HUES6 (cell line): ENCODE measurements around the gene PRPH.
A peak's percentile ranks its signal among the peaks of the same experiment; 100 is the strongest.
"Not testable (repeated sequence)": the region's sequence is repeated elsewhere in the genome, so short reads cannot be mapped to it uniquely, and the experiment has no call there.

Experiments
- H3K27ac ChIP-seq: 2 replicates; pipeline ENCODE4 v1.7.0; 2013; ENCODE audit warnings: low read depth, mild to moderate bottlenecking, low read length, inconsistent platforms
- H3K27me3 ChIP-seq: 2 replicates; pipeline ENCODE4 v1.6.1; 2013; ENCODE audit warnings: low read length; ENCODE audit not compliant: control insufficient read depth, insufficient read depth
- H3K36me3 ChIP-seq: 2 replicates; pipeline ENCODE4 v1.6.1; 2013; ENCODE audit warnings: low read length; ENCODE audit not compliant: control insufficient read depth, insufficient read depth
- H3K4me1 ChIP-seq: 2 replicates; pipeline ENCODE4 v1.6.1; 2013; ENCODE audit warnings: low read length; ENCODE audit not compliant: control insufficient read depth, insufficient read depth
- H3K4me3 ChIP-seq: 2 replicates; pipeline ENCODE4 v1.5.1; 2013; ENCODE audit warnings: low read depth, low read length
- H3K9ac ChIP-seq: one replicate; pipeline ENCODE4 v1.6.1; 2013; ENCODE audit warnings: mild to moderate bottlenecking, low read length
- H3K9me3 ChIP-seq: 2 replicates; pipeline ENCODE4 v1.6.1; 2013; ENCODE audit warnings: low read depth, low read length; ENCODE audit not compliant: control insufficient read depth, insufficient read depth

Gene PRPH

DNA sequence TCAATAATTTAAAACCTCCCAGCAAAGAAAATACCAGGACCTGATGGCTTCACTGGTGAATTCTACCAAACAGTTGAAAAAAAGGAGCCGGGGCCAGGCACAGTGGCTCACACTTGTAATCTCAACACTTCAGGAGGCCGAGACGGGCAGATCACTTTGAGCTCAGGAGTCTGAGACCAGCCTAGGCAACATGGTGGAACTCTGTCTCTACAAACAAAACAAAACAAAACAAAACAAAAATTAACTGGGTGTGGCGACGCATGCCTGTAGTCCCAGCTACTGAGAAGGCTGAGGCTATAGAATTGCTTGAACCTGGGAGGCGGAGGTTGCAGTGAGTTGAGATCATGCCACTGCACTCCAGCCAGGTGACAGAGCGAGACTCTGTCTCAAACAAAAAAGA is 14.4 kb downstream of the PRPH start:
- Histone ChIP-seq H3K27me3 (peaks cover 8% of the 10 kb centered on the region), H3K4me3 (no peak overlapping the region), H3K27ac (no peak overlapping the region), H3K9me3 (no peaks in the 10 kb centered on the region), H3K9ac (no peak overlapping the region), H3K36me3 (no peaks in the 10 kb centered on the region), H3K4me1 (no peaks in the 10 kb centered on the region)

DNA sequence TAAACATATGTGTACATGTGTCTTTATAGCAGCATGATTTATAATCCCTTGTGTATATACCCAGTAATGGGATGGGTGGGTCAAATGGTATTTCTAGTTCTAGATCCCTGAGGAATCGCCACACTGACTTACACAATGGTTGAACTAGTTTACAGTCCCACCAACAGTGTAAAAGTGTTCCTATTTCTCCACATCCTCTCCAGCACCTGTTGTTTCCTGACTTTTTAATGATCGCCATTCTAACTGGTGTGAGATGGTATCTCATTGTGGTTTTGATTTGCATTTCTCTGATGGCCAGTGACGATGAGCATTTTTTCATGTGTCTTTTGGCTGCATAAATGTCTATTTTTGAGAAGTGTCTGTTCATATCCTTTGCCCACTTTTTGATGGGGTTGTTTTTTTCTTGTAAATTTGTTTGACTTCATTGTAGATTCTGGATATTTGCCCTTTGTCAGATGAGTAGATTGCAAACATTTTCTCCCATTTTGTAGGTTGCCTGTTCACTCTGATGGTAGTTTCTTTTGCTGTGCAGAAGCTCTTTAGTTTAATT is 15.6 kb downstream of the PRPH start:
- H3K4me1 ChIP-seq, H3K27ac ChIP-seq, H3K4me3 ChIP-seq, H3K36me3 ChIP-seq, H3K9me3 ChIP-seq, H3K27me3 ChIP-seq, H3K9ac ChIP-seq: not testable (repeated sequence)

GRCh38 chr12:49314811-49315210 is 19.9 kb downstream of the PRPH start:
- Histone ChIP-seq H3K4me1 (no peaks in the 10 kb centered on the region), H3K27me3 (peaks cover 2% of the 10 kb centered on the region; the same call in 1 of the 2 replicates), H3K4me3 (no peak overlapping the region), H3K36me3 (no peaks in the 10 kb centered on the region), H3K9me3 (no peaks in the 10 kb centered on the region), H3K9ac (no peak overlapping the region), H3K27ac (no peak overlapping the region)

- not testable (repeated sequence) for H3K4me3 ChIP-seq, H3K9ac ChIP-seq, H3K27me3 ChIP-seq, H3K4me1 ChIP-seq, H3K36me3 ChIP-seq, H3K9me3 ChIP-seq, H3K27ac ChIP-seq
Measured at GRCh38 chr12:49317118-49317517, 22.2 kb downstream of the PRPH start.

GRCh38 chr12:49320411-49321103 is 25.6 kb downstream of the PRPH start:
- not testable (repeated sequence) for H3K9ac ChIP-seq, H3K4me3 ChIP-seq

GRCh38 chr12:49322367-49322707 is 27.4 kb downstream of the PRPH start:
- peaks cover 9% of the 10 kb centered on the region; the same call in 1 of the 2 replicates for H3K4me1 ChIP-seq
- peaks cover 2% of the 10 kb centered on the region; the same call in 1 of the 2 replicates for H3K27me3 ChIP-seq
- H3K27ac ChIP-seq = peak overlapping the region; percentile 1; the same call in 1 of the 2 replicates
- peak overlapping the region; percentile 77 for H3K9ac ChIP-seq
- H3K9me3 ChIP-seq = no peaks in the 10 kb centered on the region
- peaks cover 24% of the 10 kb centered on the region for H3K36me3 ChIP-seq
- H3K4me3 ChIP-seq = peak overlapping the region; percentile 97

More at GRCh38 chr12:49320411-49321103, 25.6 kb downstream of the PRPH start:
- not testable (repeated sequence) for H3K9me3 ChIP-seq, H3K4me1 ChIP-seq, H3K36me3 ChIP-seq, H3K27ac ChIP-seq, H3K27me3 ChIP-seq

GRCh38 chr12:49322708-49323523 is 28.0 kb downstream of the PRPH start, which contains the start of gene TROAP:
TSS of gene TROAP (plus strand) at chr12:49323255. CDS start at chr12:49323609, 354 bp downstream.
- Histone ChIP-seq H3K27me3 (peaks cover 2% of the 10 kb centered on the region; the same call in 1 of the 2 replicates), H3K27ac (peak within 1 kb of the TSS; percentile 49; the same call in 1 of the 2 replicates), H3K9ac (peak within 1 kb of the TSS; percentile 96), H3K36me3 (peaks cover 29% of the 10 kb centered on the region), H3K4me3 (peak within 1 kb of the TSS; percentile 97), H3K4me1 (peaks cover 9% of the 10 kb centered on the region; the same call in 1 of the 2 replicates), H3K9me3 (no peaks in the 10 kb centered on the region)

GRCh38 chr12:49323524-49324097 is 28.7 kb downstream of the PRPH start:
- no peaks in the 10 kb centered on the region for H3K9me3 ChIP-seq
- H3K4me1 ChIP-seq = peaks cover 9% of the 10 kb centered on the region; the same call in 1 of the 2 replicates
- H3K27ac ChIP-seq = peak overlapping the region; percentile 49; the same call in 1 of the 2 replicates
- H3K4me3 ChIP-seq = peak overlapping the region; percentile 97
- peak overlapping the region; percentile 96 for H3K9ac ChIP-seq
- H3K36me3 ChIP-seq = peaks cover 30% of the 10 kb centered on the region
- H3K27me3 ChIP-seq = peaks cover 2% of the 10 kb centered on the region; the same call in 1 of the 2 replicates

DNA sequence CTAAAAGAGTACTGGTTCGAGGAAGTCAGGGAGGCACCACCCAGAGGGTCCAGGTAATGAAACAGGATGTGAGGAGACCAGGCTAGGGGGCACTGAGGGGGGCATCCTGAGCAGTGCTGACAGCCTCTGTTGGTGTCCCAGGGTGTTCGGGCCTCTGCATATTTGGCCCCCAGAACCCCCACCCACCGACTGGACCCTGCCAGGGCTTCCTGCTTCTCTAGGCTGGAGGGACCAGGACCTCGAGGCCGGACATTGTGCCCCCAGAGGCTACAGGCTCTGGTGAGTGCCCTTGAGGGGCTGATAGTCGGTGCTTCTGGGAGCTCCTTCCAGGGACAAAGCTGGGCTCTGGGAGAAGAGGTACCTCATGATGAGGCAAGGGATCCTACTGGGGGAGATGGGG is 30.7 kb downstream of the PRPH start:
- Histone ChIP-seq H3K36me3 (peaks cover 48% of the 10 kb centered on the region), H3K27ac (no peak overlapping the region), H3K9ac (no peak overlapping the region), H3K27me3 (no peaks in the 10 kb centered on the region), H3K9me3 (no peaks in the 10 kb centered on the region), H3K4me1 (peaks cover 9% of the 10 kb centered on the region; the same call in 1 of the 2 replicates), H3K4me3 (no peak overlapping the region)

DNA sequence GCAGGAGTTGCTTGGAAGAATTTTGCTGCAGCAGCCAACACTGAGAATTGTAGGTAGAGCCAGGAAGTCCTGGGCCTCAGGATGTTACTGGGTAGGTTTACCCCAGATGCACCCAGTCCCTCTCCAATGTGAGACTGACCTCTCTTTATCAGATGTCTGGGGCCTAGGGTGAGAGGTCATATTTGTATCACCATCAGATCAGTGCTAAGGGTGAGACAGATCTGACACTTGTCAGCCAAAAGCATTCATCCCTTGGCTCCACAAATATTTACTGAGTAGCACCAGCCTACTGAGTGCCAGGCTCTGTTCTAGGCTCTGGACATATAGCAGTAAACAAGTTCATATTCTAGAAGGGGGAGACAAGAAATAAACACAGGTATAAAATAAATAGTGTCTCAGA is 32.4 kb downstream of the PRPH start:
- Histone ChIP-seq H3K27ac (no peak overlapping the region), H3K4me1 (peaks cover 4% of the 10 kb centered on the region; the same call in 1 of the 2 replicates), H3K9ac (no peak overlapping the region), H3K36me3 (peaks cover 54% of the 10 kb centered on the region), H3K4me3 (no peak overlapping the region), H3K9me3 (no peaks in the 10 kb centered on the region), H3K27me3 (peaks cover 7% of the 10 kb centered on the region)
